H1 (cell line): ENCODE results near the gene STPG1. TPM values are rescaled to one million over a fixed set of nuclear protein-coding genes. Genes with fewer than 3 reads are reported as not detected.

Experiments
- CTCF ChIA-PET: fragments of 300-600 bp; sonication (Branson Sonifier 250); formaldehyde crosslinking; loops from one replicate; lab custom pipeline; 2021; ENCODE audit not compliant: partially characterized antibody; lab: Charles Lee
- POLR2A ChIA-PET: fragments of 300-600 bp; sonication (Branson Sonifier 250); formaldehyde crosslinking; loops from one replicate; lab custom pipeline; 2021; ENCODE audit warnings: inconsistent platforms; ENCODE audit not compliant: partially characterized antibody; lab: Charles Lee
- DNase-seq, 2 experiments: peaks; one replicate each; pipeline versions ENCODE4 v3.0.0 to v3.0.0-alpha.2; 2010 to 2022; ENCODE audit warnings: low spot score in 2 of 2, low read depth in 1 of 2, mixed read lengths in 1 of 2
- FAIRE-seq: peaks from 2 replicates; lab custom pipeline; 2011; peaks lifted over from hg19 to GRCh38; lab: Jason Lieb, UNC
- H2AFZ ChIP-seq: 2 replicates; pipeline ENCODE4 v1.8.1; 2012; ENCODE audit warnings: low read length, inconsistent platforms
- H2AK5ac ChIP-seq: 2 replicates; pipeline ENCODE4 v1.6.1; 2013; ENCODE audit warnings: low read depth, low read length
- H2BK120ac ChIP-seq: replicated peaks from 2 replicates; pipeline ENCODE3; 2013; ENCODE audit warnings: low read depth, low read length, inconsistent platforms
- H2BK12ac ChIP-seq: 2 replicates; pipeline ENCODE4 v1.6.1; 2013; ENCODE audit warnings: low read depth, low read length
- H2BK15ac ChIP-seq: 2 replicates; pipeline ENCODE4 v1.6.1; 2013; ENCODE audit warnings: low read length
- H2BK20ac ChIP-seq: 2 replicates; pipeline ENCODE4 v1.6.1; 2013; ENCODE audit warnings: low read length
- H2BK5ac ChIP-seq: 2 replicates; pipeline ENCODE4 v1.6.1; 2013; ENCODE audit warnings: low read depth, low read length
- H3K14ac ChIP-seq: 2 replicates; pipeline ENCODE4 v1.6.1; 2013; ENCODE audit warnings: inconsistent platforms; ENCODE audit not compliant: insufficient read length
- H3K18ac ChIP-seq: 2 replicates; pipeline ENCODE4 v1.6.1; 2013; ENCODE audit warnings: low read length; ENCODE audit errors: extremely low read depth
- H3K23ac ChIP-seq: 2 replicates; pipeline ENCODE4 v1.6.1; 2013; ENCODE audit warnings: inconsistent platforms; ENCODE audit not compliant: insufficient read length
- H3K23me2 ChIP-seq: 2 replicates; pipeline ENCODE4 v1.6.1; 2013; ENCODE audit warnings: low read depth, low read length
- H3K27ac ChIP-seq: 2 replicates; pipeline ENCODE4 v1.6.1; 2011; ENCODE audit warnings: low read depth, low read length, inconsistent platforms
- H3K27me3 ChIP-seq, 4 experiments: replicated peaks in 1 of 4; 1 replicate in 1 of 4; 2 replicates in 3 of 4; pipeline versions ENCODE4 v1.6.1 to v1.8.1; 2011 to 2013; ENCODE audit warnings: low read length in 3 of 4, mild to moderate bottlenecking in 3 of 4, inconsistent platforms in 2 of 4, mixed read lengths in 2 of 4, moderate library complexity in 1 of 4; ENCODE audit not compliant: control insufficient read depth in 3 of 4, insufficient read depth in 3 of 4; ENCODE audit errors: extremely low read depth in 1 of 4
- H3K36me3 ChIP-seq, 4 experiments: 2 replicates each; pipeline versions ENCODE4 v1.6.1 to v1.8.1; 2011 to 2013; ENCODE audit warnings: mild to moderate bottlenecking in 4 of 4, low read length in 3 of 4, moderate library complexity in 2 of 4, control low read depth in 1 of 4, inconsistent platforms in 1 of 4; ENCODE audit not compliant: insufficient read depth in 4 of 4, control insufficient read depth in 2 of 4
- H3K4ac ChIP-seq: replicated peaks from 2 replicates; pipeline ENCODE3; 2013; ENCODE audit warnings: low read length, low read depth, mixed read lengths, inconsistent platforms; ENCODE audit not compliant: insufficient read length
- H3K4me1 ChIP-seq, 4 experiments: replicated peaks in 1 of 4; 1 replicate in 1 of 4; 2 replicates in 3 of 4; pipeline versions ENCODE4 v1.6.1 to v1.8.1; 2011 to 2013; ENCODE audit warnings: low read length in 3 of 4, inconsistent platforms in 2 of 4, mixed read lengths in 1 of 4; ENCODE audit not compliant: insufficient read depth in 4 of 4, control insufficient read depth in 3 of 4
- H3K4me2 ChIP-seq, 2 experiments: 2 replicates each; pipeline versions ENCODE4 v1.6.1 to v1.8.1; 2011 to 2013; ENCODE audit warnings: low read depth in 2 of 2, low read length in 2 of 2, control low read depth in 1 of 2, inconsistent platforms in 1 of 2, mild to moderate bottlenecking in 1 of 2; ENCODE audit not compliant: insufficient read depth in 1 of 2
- H3K4me3 ChIP-seq, 4 experiments: fragments of 200-600, 300-600 bp in 1 of 4; sonication (generic), shearing (Covaris generic), sonication (Bioruptor Twin) in 1 of 4; 2 replicates each; pipeline versions ENCODE4 v1.5.1 to v1.8.1; 2011 to 2016; ENCODE audit warnings: low read length in 4 of 4, low read depth in 3 of 4, control low read depth in 2 of 4, inconsistent platforms in 2 of 4, mild to moderate bottlenecking in 2 of 4, mixed read lengths in 1 of 4, moderate library complexity in 1 of 4; ENCODE audit not compliant: insufficient read depth in 2 of 4; ENCODE audit errors: extremely low read depth in 1 of 4
- H3K56ac ChIP-seq: replicated peaks from 2 replicates; pipeline ENCODE3; 2013; ENCODE audit warnings: low read depth, mild to moderate bottlenecking, mixed read lengths, low read length, inconsistent platforms; ENCODE audit not compliant: insufficient read length
- H3K79me1 ChIP-seq: 2 replicates; pipeline ENCODE4 v1.6.1; 2013; ENCODE audit warnings: low read depth, low read length, control low read depth
- H3K79me2 ChIP-seq, 2 experiments: 2 replicates each; pipeline versions ENCODE4 v1.6.1 to v1.8.1; 2012 to 2013; ENCODE audit warnings: low read length in 2 of 2, mild to moderate bottlenecking in 2 of 2, inconsistent platforms in 1 of 2; ENCODE audit not compliant: insufficient read depth in 2 of 2, control insufficient read depth in 1 of 2
- H3K9ac ChIP-seq, 4 experiments: replicated peaks in 1 of 4; 1 replicate in 1 of 4; 2 replicates in 3 of 4; pipeline versions ENCODE4 v1.6.1 to v1.8.1; 2011 to 2013; ENCODE audit warnings: low read depth in 3 of 4, low read length in 3 of 4, control low read depth in 2 of 4, mild to moderate bottlenecking in 2 of 4, moderate library complexity in 2 of 4, inconsistent platforms in 1 of 4; ENCODE audit errors: extremely low read depth in 1 of 4
- H3K9me3 ChIP-seq, 2 experiments: 2 replicates each; pipeline versions ENCODE4 v1.6.1 to v1.8.1; 2012 to 2013; ENCODE audit warnings: mild to moderate bottlenecking in 2 of 2, moderate library complexity in 2 of 2, control low read depth in 1 of 2, inconsistent platforms in 1 of 2, low read depth in 1 of 2, low read length in 1 of 2, mixed read lengths in 1 of 2; ENCODE audit not compliant: insufficient read depth in 2 of 2
- H4K20me1 ChIP-seq, 2 experiments: replicated peaks in 1 of 2; 2 replicates each; pipeline versions ENCODE3 to v1.8.1; 2011 to 2013; ENCODE audit warnings: inconsistent platforms in 2 of 2, low read length in 2 of 2, mild to moderate bottlenecking in 1 of 2; ENCODE audit not compliant: insufficient read depth in 2 of 2, control insufficient read depth in 1 of 2
- H4K5ac ChIP-seq: 2 replicates; pipeline ENCODE4 v1.6.1; 2013; ENCODE audit warnings: low read length, low read depth, mixed read lengths, inconsistent platforms; ENCODE audit not compliant: insufficient read length
- H4K8ac ChIP-seq: 2 replicates; pipeline ENCODE4 v1.8.0; 2013; ENCODE audit warnings: mild to moderate bottlenecking, moderate library complexity, low read length, inconsistent platforms; ENCODE audit not compliant: insufficient read depth; ENCODE audit errors: extremely low read depth
- H4K91ac ChIP-seq: replicated peaks from 2 replicates; pipeline ENCODE3; 2013; ENCODE audit warnings: low read length, mixed read lengths, inconsistent platforms; ENCODE audit not compliant: insufficient read length
- BRCA1 ChIP-seq: IDR thresholded peaks from 2 replicates; pipeline ENCODE4 v1.6.1; 2012; ENCODE audit warnings: low read depth, low read length, improper control_type of control experiment
- CEBPB ChIP-seq: IDR thresholded peaks from 2 replicates; pipeline ENCODE4 v1.6.1; 2012; ENCODE audit warnings: low read depth, low read length
- CREB1 ChIP-seq: IDR thresholded peaks from 2 replicates; pipeline ENCODE4 v1.6.1; 2012; ENCODE audit warnings: inconsistent platforms
- HDAC2 ChIP-seq, 2 experiments: fragments of 300-600 bp in 1 of 2; sonication (generic) in 1 of 2; IDR thresholded peaks; 2 replicates each; pipeline ENCODE4 v1.6.1; 2011 to 2012; ENCODE audit warnings: low read depth in 2 of 2, low read length in 2 of 2, mild to moderate bottlenecking in 2 of 2, moderate library complexity in 2 of 2, borderline replicate concordance in 1 of 2, inconsistent platforms in 1 of 2
- KDM1A ChIP-seq: fragments of 200-600, 300-600 bp; sonication (generic); IDR thresholded peaks from 2 replicates; pipeline ENCODE4 v1.7.1; 2016; ENCODE audit warnings: mild to moderate bottlenecking, low read length, borderline replicate concordance
- RAD21 ChIP-seq, 2 experiments: IDR thresholded peaks in 1 of 2; conservative IDR thresholded peaks in 1 of 2; 2 replicates each; pipeline ENCODE4 v1.6.1; 2011; ENCODE audit warnings: low read depth in 2 of 2, low read length in 2 of 2, improper control_type of control experiment in 1 of 2, inconsistent platforms in 1 of 2, mild to moderate bottlenecking in 1 of 2, moderate library complexity in 1 of 2
- SIN3A ChIP-seq, 2 experiments: IDR thresholded peaks in 1 of 2; conservative IDR thresholded peaks in 1 of 2; 2 replicates each; pipeline ENCODE4 v1.6.1; 2011 to 2012; ENCODE audit warnings: low read length in 2 of 2, improper control_type of control experiment in 1 of 2, low read depth in 1 of 2, mild to moderate bottlenecking in 1 of 2
- SIRT6 ChIP-seq: IDR thresholded peaks from one replicate; pipeline ENCODE4 v1.7.1; 2012; ENCODE audit warnings: low read length, inconsistent platforms
- TBP ChIP-seq: IDR thresholded peaks from 2 replicates; pipeline ENCODE4 v1.6.1; 2011; ENCODE audit warnings: low read depth, low read length, improper control_type of control experiment
- YY1 ChIP-seq: IDR thresholded peaks from 2 replicates; pipeline ENCODE4 v1.6.1; 2011; ENCODE audit warnings: low read depth, mild to moderate bottlenecking, low read length
- WGBS, 2 experiments: shearing (Covaris generic) in 1 of 2; methylation state at CpG; one replicate each; pipeline versions ENCODE4 v1.1.6 to v1.1.7; 2013 to 2015; ENCODE audit warnings: low lambda C conversion rate in 2 of 2, mixed read lengths in 2 of 2, inconsistent platforms in 1 of 2, low coverage in 1 of 2, missing lambda C conversion rate in 1 of 2; ENCODE audit not compliant: insufficient replicate concordance in 2 of 2, insufficient coverage in 1 of 2, insufficient read length in 1 of 2; ENCODE audit errors: extremely low coverage in 1 of 2, missing lambda C conversion rate in 1 of 2; 5-methylcytosine and 5-hydroxymethylcytosine counted together
- polyA plus RNA-seq, 7 experiments: library from polyadenylated mRNA; depleted of rRNA in 3 of 7; stranded (reverse) in 5 of 7; unstranded in 2 of 7; fragments of >200 nt in 5 of 7; fragments of 200-250 nt in 2 of 7; gene quantifications; 1 replicate in 5 of 7; 2 replicates in 1 of 7; 4 replicates in 1 of 7; pipeline versions ENCODE4 v1.2.1 to v1.2.3, GENCODE V29; 2011 to 2013; ENCODE audit warnings: missing spikeins in 2 of 7, mixed read lengths in 2 of 7
- total RNA-seq: library from RNA; stranded (reverse); fragmentation: NEBNext Ultra II Directional; extraction: Animal tissue kit (Norgen Biotek cat#: 25700); gene quantifications from 2 replicates; pipeline ENCODE4 v1.2.1, GENCODE V29; 2021
- TF ChIP-seq, protein P1 (sequence below), 3 experiments: IDR thresholded peaks; 1 replicate in 2 of 3; 2 replicates in 1 of 3; pipeline versions ENCODE4 v1.5.1 to v1.6.1; 2011; ENCODE audit warnings: low read length in 3 of 3, mild to moderate bottlenecking in 3 of 3, inconsistent platforms in 2 of 3, low read depth in 1 of 3, moderate library complexity in 1 of 3; ENCODE audit not compliant: insufficient read depth in 1 of 3; ENCODE audit errors: control extremely low read depth in 1 of 3

The STPG1 gene
- total and polyA plus RNA-seq, 2 of the 8 experiments (the other 6 are each of a cell fraction or from before 2014, with no cell fraction given), result 10.3 to 11.2 TPM

DNA sequence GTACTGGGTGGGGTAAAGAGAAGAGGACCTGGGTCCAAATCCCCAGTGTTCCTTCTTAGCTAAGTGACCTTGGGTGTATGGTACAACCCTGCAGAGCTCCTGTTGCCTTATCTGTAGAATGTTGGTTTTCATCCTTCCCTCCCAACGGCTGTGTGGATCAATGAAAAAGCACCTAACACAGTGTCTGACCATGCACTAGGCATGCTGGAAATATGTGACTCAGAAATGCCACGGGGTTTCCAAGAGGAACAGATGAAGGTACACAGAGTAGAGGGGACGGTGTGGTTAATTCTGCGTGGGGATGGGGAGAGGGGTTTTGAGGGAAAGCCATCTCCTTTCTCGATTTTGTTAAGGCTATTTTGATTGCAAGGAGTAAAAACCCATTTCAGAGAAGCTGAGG lies 10.6 kb upstream of the STPG1 start:
- H2BK120ac ChIP-seq, result no peak overlapping the region
- H4K5ac ChIP-seq, result no peak overlapping the region
- no peak overlapping the region for H4K8ac ChIP-seq
- no peak overlapping the region for H3K27ac ChIP-seq
- no peak overlapping the region for H4K91ac ChIP-seq
- H3K27me3 ChIP-seq, result no peaks in the 10 kb centered on the region
- H2BK5ac ChIP-seq, result no peak overlapping the region
- H3K14ac ChIP-seq, result no peak overlapping the region
- H3K4me2 ChIP-seq, result no peak overlapping the region
- H2BK15ac ChIP-seq, result no peak overlapping the region
- no peaks in the 10 kb centered on the region for H4K20me1 ChIP-seq
- POLR2A ChIA-PET, result interaction anchor here (0.6 kb wide), 2 partner anchors 116 to 213 kb away, joined by 3 read pairs; no protein-coding TSS in a partner anchor
- 93% methylated on average over 5 of the region's 5 CpGs; no CpG with 5 or more reads in 1 of the 2 experiments for WGBS, 2 experiments
- H3K23me2 ChIP-seq, result no peaks in the 10 kb centered on the region
- H3K9me3 ChIP-seq, result no peaks in the 10 kb centered on the region
- no peak overlapping the region for H3K56ac ChIP-seq
- H3K79me2 ChIP-seq, result no peaks in the 10 kb centered on the region
- CTCF ChIA-PET, result interaction anchor here (0.5 to 4.8 kb wide), 12 partner anchors 8 to 225 kb away, joined by 3 to 22 read pairs (median 4); partner anchors contain the start of gene NIPAL3
- H2AFZ ChIP-seq, result no peak overlapping the region
- no peak overlapping the region for H2BK12ac ChIP-seq
- no peak for DNase-seq
- H2BK20ac ChIP-seq, result no peak overlapping the region
- H2AK5ac ChIP-seq, result 0 out of 2 replicates have a peak overlapping the region, but pooled peaks have one; percentile 25
- no peak overlapping the region for H3K18ac ChIP-seq
- H3K4ac ChIP-seq, result no peak overlapping the region
- H3K4me3 ChIP-seq, result no peak overlapping the region
- H3K79me1 ChIP-seq, result no peaks in the 10 kb centered on the region
- no peaks in the 10 kb centered on the region; a peak in 2 of 7 replicates for H3K4me1 ChIP-seq
- H3K36me3 ChIP-seq, result no peaks in the 10 kb centered on the region
- no peak for FAIRE-seq
- H3K9ac ChIP-seq, result no peak overlapping the region
- no peak overlapping the region for H3K23ac ChIP-seq
- TF ChIP-seq CREB1 (no peak), SIRT6 (no peak), TBP (no peak), KDM1A (no peak), RAD21 (IDR thresholded peaks at IDR 0.05 in 1 of 2, conservative IDR thresholded peaks at IDR 0.05 in 1 of 2; ENCODE audit: low read depth in 2 of 2, low read length in 2 of 2) (no peak), SIN3A (conservative IDR thresholded peaks at IDR 0.05 in 1 of 2, IDR thresholded peaks at IDR 0.05 in 1 of 2; ENCODE audit: low read depth in 1 of 2, low read length in 2 of 2) (no peak), YY1 (no peak), CEBPB (no peak), HDAC2 (IDR thresholded peaks at IDR 0.05; ENCODE audit: borderline replicate concordance in 1 of 2, low read depth in 2 of 2, low read length in 2 of 2) (no peak), BRCA1 (no peak)
- TF ChIP-seq, protein P1, sequence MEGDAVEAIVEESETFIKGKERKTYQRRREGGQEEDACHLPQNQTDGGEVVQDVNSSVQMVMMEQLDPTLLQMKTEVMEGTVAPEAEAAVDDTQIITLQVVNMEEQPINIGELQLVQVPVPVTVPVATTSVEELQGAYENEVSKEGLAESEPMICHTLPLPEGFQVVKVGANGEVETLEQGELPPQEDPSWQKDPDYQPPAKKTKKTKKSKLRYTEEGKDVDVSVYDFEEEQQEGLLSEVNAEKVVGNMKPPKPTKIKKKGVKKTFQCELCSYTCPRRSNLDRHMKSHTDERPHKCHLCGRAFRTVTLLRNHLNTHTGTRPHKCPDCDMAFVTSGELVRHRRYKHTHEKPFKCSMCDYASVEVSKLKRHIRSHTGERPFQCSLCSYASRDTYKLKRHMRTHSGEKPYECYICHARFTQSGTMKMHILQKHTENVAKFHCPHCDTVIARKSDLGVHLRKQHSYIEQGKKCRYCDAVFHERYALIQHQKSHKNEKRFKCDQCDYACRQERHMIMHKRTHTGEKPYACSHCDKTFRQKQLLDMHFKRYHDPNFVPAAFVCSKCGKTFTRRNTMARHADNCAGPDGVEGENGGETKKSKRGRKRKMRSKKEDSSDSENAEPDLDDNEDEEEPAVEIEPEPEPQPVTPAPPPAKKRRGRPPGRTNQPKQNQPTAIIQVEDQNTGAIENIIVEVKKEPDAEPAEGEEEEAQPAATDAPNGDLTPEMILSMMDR (IDR thresholded peaks at IDR 0.05; ENCODE audit: control extremely low read depth in 1 of 3, insufficient read depth in 1 of 3, low read depth in 1 of 3, low read length in 3 of 3), result no peak
